ENCODE results near the gene KCNK10. TPM values are rescaled to one million over a fixed set of nuclear protein-coding genes. Genes with fewer than 3 reads are reported as not detected.

The KCNK10 gene, protein sequence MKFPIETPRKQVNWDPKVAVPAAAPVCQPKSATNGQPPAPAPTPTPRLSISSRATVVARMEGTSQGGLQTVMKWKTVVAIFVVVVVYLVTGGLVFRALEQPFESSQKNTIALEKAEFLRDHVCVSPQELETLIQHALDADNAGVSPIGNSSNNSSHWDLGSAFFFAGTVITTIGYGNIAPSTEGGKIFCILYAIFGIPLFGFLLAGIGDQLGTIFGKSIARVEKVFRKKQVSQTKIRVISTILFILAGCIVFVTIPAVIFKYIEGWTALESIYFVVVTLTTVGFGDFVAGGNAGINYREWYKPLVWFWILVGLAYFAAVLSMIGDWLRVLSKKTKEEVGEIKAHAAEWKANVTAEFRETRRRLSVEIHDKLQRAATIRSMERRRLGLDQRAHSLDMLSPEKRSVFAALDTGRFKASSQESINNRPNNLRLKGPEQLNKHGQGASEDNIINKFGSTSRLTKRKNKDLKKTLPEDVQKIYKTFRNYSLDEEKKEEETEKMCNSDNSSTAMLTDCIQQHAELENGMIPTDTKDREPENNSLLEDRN
- total RNA-seq (not detected), total RNA-seq (0 to 0.08 reads per million in 2 donors)

DNA sequence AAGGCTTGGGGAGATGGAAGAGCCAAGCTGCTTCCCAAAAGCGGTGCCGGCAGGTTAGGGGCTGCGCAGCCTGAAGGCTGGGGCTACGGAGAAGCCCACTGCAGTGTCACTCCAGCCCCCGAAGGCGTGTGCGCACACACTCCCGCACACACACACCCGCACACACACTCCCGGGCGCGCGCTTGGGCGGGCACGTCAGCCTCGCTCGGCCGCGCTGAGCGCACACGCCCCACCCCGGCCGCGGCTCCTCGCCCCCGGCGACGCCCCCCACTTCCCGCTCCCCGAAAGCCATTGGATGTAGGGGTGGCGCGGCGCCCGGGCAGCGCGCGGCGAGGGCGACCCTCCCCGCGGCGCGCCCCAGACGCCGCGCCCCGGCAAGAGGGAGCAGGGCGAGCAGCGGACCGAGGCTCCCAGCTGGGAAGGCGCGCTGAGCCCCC, at the start of gene KCNK10:
KCNK10 (minus strand) TSS at position 184 of the 437 bp plus-strand sequence. CDS start 471 bp downstream, outside the sequence.
- no peak for DNase-seq
- no peak for ATAC-seq
- Mint-ChIP-seq H3K27me3 (peaks cover 44% of the 10 kb centered on the region), H3K36me3 (ENCODE audit: low read depth) (peaks cover 2% of the 10 kb centered on the region), H3K4me1 (peaks cover 6% of the 10 kb centered on the region), H3K27ac (no peak within 1 kb of the TSS), H3K4me3 (peak within 1 kb of the TSS; percentile 79)
- H3K9me3 ChIP-seq (ENCODE audit: control insufficient read depth, low read length, poor library complexity, severe bottlenecking) = no peaks in the 10 kb centered on the region

- DNase-seq = no peak
- Mint-ChIP-seq H3K4me3 (no peak overlapping the region), H3K27me3 (peaks cover 38% of the 10 kb centered on the region), H3K36me3 (ENCODE audit: low read depth) (peaks cover 4% of the 10 kb centered on the region), H3K4me1 (no peaks in the 10 kb centered on the region), H3K27ac (no peak overlapping the region)
- H3K9me3 ChIP-seq (ENCODE audit: control insufficient read depth, low read length, poor library complexity, severe bottlenecking) = no peaks in the 10 kb centered on the region
- ATAC-seq = no peak
These were observed 46.4 kb upstream of the KCNK10 start for GRCh38 chr14:88369496-88369895.

DNA sequence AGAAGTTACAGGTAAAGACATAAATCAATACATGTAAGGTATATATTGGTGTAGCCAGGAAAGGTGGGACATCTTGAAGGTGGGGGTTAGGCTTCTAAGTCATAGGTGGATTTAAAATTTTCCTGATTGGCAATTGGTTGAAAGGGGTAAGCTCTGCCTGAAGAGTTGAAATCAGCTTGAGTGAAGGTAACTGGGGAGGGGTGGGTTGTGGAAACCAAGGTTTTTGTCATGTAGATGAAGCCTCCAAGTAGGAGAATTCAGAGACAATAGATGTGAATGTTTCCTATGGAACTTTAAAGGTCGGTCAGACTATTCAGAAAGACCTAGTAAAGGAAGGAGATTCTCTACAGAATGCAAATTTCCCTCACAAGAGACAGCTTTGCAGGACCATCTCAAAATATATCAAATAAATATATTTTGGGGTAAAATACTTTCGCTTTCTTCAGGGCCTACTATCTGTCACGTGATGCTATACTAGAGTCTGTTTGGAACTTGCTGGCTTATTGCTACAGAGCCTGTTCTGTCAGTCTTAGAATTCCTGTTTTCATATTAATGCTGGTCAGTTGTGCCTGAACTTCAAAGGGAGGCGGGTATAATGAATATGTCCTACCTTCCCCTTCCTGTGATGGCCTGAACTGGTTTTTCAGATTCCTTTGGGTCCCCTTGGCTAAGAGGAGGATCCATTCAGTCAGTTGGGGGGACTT, 41.8 kb upstream of the KCNK10 start:
- no peak for ATAC-seq
- Mint-ChIP-seq H3K4me1 (no peaks in the 10 kb centered on the region), H3K27ac (no peak overlapping the region)

DNA sequence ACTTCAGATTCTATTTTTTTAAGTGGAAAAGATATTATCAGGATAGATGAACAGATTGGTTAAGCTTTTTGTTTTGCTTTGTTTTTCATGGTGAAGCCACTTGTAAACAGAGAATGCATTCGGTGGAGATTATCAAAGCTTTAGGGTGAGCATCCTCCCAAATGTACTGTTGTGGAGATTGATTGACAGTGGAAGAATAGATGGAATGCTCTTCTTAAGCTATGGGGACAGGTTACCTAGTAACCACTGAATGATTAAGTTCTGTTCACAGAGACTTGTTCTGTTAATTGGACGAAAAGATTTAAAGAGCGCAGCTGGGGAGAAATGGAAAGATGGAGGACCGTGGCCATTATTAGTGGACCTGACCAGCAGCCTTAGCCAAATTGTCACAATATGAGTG, 40.6 kb upstream of the KCNK10 start:
- no peaks in the 10 kb centered on the region for H3K4me1 Mint-ChIP-seq

More for the DNA sequence above, 41.8 kb upstream of the KCNK10 start:
- Mint-ChIP-seq H3K4me3 (no peak overlapping the region), H3K36me3 (ENCODE audit: low read depth) (no peaks in the 10 kb centered on the region), H3K27me3 (peaks cover 18% of the 10 kb centered on the region)
- H3K9me3 ChIP-seq (ENCODE audit: control insufficient read depth, low read length, poor library complexity, severe bottlenecking) = no peaks in the 10 kb centered on the region
- DNase-seq = no peak

DNA sequence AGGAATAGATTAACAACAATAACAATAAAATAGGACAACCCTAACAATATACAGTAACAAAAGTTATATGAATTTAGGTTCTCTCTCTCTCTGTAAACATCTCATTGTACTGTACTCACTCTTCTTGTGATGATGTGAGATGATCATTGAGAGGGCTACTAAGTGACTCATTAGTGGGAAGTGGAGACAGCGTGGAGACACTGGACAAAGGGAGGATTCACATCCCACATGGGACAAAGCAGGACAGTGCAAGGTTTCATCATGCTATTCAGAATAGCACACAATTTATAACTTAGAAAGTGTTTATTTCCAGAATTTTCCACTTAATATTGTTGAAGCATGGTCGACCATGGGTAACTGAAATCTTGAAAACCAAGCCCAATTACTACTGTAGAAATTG, 36.4 kb upstream of the KCNK10 start:
- H3K4me1 Mint-ChIP-seq = peaks cover 3% of the 10 kb centered on the region
- H3K9me3 ChIP-seq (ENCODE audit: control insufficient read depth, low read length, poor library complexity, severe bottlenecking) = no peaks in the 10 kb centered on the region

More for the DNA sequence above, 40.6 kb upstream of the KCNK10 start:
- Mint-ChIP-seq H3K36me3 (ENCODE audit: low read depth) (no peaks in the 10 kb centered on the region), H3K27ac (no peak overlapping the region), H3K4me3 (no peak overlapping the region), H3K27me3 (peaks cover 13% of the 10 kb centered on the region)
- H3K9me3 ChIP-seq (ENCODE audit: control insufficient read depth, low read length, poor library complexity, severe bottlenecking) = no peaks in the 10 kb centered on the region
- ATAC-seq (no peak), DNase-seq (no peak)

GRCh38 chr14:88354358-88354757, 31.3 kb upstream of the KCNK10 start:
- Mint-ChIP-seq H3K4me3 (no peak overlapping the region), H3K27me3 (peaks cover 6% of the 10 kb centered on the region), H3K27ac (no peak overlapping the region), H3K4me1 (peaks cover 3% of the 10 kb centered on the region), H3K36me3 (ENCODE audit: low read depth) (no peaks in the 10 kb centered on the region)
- no peak for DNase-seq
- ATAC-seq = no peak
- no peaks in the 10 kb centered on the region for H3K9me3 ChIP-seq (ENCODE audit: control insufficient read depth, low read length, poor library complexity, severe bottlenecking)

More for the DNA sequence above, 36.4 kb upstream of the KCNK10 start:
- ATAC-seq (no peak), DNase-seq (no peak)
- Mint-ChIP-seq H3K27me3 (peaks cover 14% of the 10 kb centered on the region), H3K27ac (no peak overlapping the region), H3K36me3 (ENCODE audit: low read depth) (no peaks in the 10 kb centered on the region), H3K4me3 (no peak overlapping the region)

DNA sequence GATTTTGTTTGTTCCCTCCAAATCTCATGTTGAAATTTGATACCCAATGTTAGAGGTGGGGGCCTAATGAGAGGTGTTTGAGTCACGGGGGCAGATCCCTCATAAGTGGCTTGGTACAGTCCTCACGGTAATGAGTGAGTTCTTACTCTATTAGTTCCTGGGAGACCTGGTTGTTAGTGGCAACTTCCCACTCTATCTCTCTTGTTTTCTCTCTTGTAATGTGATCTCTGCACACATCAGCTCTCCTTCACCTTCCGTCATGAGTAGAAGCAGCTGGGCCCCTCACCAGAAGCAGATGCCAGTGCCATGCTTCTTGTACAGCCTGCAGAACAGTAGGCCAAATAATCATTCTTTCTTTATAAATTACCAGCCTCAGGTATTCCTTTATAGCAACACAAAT, 29.6 kb upstream of the KCNK10 start:
- peaks cover 3% of the 10 kb centered on the region for H3K4me1 Mint-ChIP-seq
- H3K27me3 Mint-ChIP-seq = no peaks in the 10 kb centered on the region
- no peaks in the 10 kb centered on the region for H3K36me3 Mint-ChIP-seq (ENCODE audit: low read depth)
- no peak overlapping the region for H3K27ac Mint-ChIP-seq
- H3K4me3 Mint-ChIP-seq = no peak overlapping the region
- DNase-seq = no peak
- H3K9me3 ChIP-seq (ENCODE audit: control insufficient read depth, low read length, poor library complexity, severe bottlenecking) = no peaks in the 10 kb centered on the region
- ATAC-seq = no peak

DNA sequence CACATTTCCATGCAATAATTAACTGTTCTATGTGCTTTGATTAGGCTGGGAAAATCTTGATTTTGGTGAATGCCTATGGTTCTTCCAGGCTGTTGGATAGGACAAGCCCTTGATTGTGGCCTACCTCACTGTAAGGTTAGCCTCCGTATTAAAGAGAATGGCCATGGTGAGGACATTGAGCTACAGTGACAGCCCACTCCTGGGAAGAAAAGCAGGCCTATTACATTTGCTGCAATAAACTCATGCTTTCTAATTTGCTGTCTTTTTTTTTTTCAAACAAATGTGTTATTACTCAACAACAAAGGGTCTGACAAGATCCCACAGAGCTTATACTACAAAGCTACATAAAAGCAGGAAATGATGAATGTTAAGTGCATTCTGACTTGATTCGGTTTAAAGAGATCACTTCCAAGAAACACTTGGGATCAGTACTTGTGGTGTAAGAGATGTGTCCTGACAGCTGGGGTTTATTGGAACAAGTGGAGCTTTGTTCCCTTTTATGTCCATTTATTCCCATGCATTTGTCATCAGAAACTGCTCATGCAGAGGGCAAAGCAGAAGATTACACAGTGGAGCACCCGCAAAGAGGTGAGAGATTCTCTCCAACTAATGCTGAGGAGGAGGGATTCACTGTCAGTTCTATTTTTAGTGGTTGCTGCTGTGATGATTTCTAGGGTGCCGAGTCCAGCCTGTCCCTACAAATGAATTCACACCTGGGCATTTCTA, 29.1 kb upstream of the KCNK10 start:
- ATAC-seq (no peak), DNase-seq (no peak)
- Mint-ChIP-seq H3K4me3 (no peak overlapping the region), H3K27ac (no peak overlapping the region), H3K27me3 (no peaks in the 10 kb centered on the region), H3K4me1 (peaks cover 3% of the 10 kb centered on the region), H3K36me3 (ENCODE audit: low read depth) (no peaks in the 10 kb centered on the region)
- no peaks in the 10 kb centered on the region for H3K9me3 ChIP-seq (ENCODE audit: control insufficient read depth, low read length, poor library complexity, severe bottlenecking)

- no peak for DNase-seq
- Mint-ChIP-seq H3K27me3 (no peaks in the 10 kb centered on the region), H3K36me3 (ENCODE audit: low read depth) (no peaks in the 10 kb centered on the region), H3K4me1 (no peaks in the 10 kb centered on the region), H3K27ac (no peak overlapping the region), H3K4me3 (no peak overlapping the region)
- no peaks in the 10 kb centered on the region for H3K9me3 ChIP-seq (ENCODE audit: control insufficient read depth, low read length, poor library complexity, severe bottlenecking)
- ATAC-seq = no peak
These were observed 25.5 kb upstream of the KCNK10 start for GRCh38 chr14:88348546-88348945.

DNA sequence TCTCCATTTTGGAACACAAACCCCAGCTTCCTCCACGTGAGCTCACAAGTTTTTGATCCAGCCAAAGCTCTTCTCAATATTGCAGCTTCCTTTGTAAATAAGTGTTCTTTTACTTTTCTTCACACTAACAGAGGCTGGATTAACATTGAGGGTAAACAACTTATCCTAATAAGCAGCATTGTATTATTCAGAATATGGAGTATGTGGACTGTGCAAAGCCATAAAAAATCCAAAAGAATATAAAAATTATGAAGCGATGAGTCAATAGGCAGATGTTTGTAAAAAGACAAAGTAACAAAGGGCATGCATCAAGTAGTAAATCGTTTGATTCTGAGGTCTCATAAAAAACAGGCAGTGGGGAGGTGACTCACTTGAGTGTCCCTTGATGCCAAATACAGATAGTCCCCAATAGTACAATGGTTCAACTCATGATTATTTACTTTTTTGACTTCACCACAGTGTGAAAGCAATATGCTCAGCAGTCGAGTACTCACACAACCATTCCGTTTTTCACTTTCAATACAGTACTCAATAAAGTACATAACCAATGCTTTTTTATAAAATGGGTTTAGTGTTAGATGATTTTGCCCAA, 23.1 kb upstream of the KCNK10 start:
- ATAC-seq (no peak), DNase-seq (no peak)
- Mint-ChIP-seq H3K4me3 (no peak overlapping the region), H3K27ac (no peak overlapping the region), H3K27me3 (peaks cover 6% of the 10 kb centered on the region), H3K36me3 (ENCODE audit: low read depth) (no peaks in the 10 kb centered on the region), H3K4me1 (peaks cover 3% of the 10 kb centered on the region)
- H3K9me3 ChIP-seq (ENCODE audit: control insufficient read depth, low read length, poor library complexity, severe bottlenecking) = no peaks in the 10 kb centered on the region

DNA sequence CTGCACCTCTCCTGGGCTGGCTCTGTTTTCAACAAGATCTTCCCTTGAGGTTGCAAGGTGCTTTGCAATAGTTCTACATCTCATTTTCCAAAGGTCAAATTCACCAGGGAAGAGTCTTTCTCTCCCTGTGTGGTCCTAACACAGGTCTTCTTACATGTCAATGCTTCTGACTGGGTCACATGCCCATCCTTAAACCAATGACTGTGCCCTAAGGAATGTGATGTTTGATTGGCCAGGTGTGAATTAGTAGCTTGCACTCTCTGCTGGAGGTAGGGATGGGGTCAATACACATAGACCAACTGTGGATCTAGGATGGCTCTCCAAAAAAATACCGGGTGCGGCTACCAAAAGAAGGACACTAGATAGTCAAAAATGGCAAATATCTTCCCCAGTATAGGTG, 19.9 kb upstream of the KCNK10 start:
- Mint-ChIP-seq H3K27me3 (peaks cover 18% of the 10 kb centered on the region), H3K36me3 (ENCODE audit: low read depth) (peaks cover under 1% of the 10 kb centered on the region)

GRCh38 chr14:88340357-88340756, 17.3 kb upstream of the KCNK10 start:
- DNase-seq (no peak), ATAC-seq (no peak)
- Mint-ChIP-seq H3K27ac (no peak overlapping the region), H3K36me3 (ENCODE audit: low read depth) (peaks cover 3% of the 10 kb centered on the region), H3K27me3 (peaks cover 28% of the 10 kb centered on the region), H3K4me3 (no peak overlapping the region), H3K4me1 (peaks cover 3% of the 10 kb centered on the region)
- H3K9me3 ChIP-seq (ENCODE audit: control insufficient read depth, low read length, poor library complexity, severe bottlenecking) = no peaks in the 10 kb centered on the region

More for the DNA sequence above, 19.9 kb upstream of the KCNK10 start:
- no peak for DNase-seq
- H3K9me3 ChIP-seq (ENCODE audit: control insufficient read depth, low read length, poor library complexity, severe bottlenecking) = no peaks in the 10 kb centered on the region
- Mint-ChIP-seq H3K4me3 (no peak overlapping the region), H3K4me1 (peaks cover 3% of the 10 kb centered on the region), H3K27ac (no peak overlapping the region)
- no peak for ATAC-seq
